Activated CD4-positive, alpha-beta memory T cell treated with anti-CD3 and anti-CD28 coated beads, Interleukin-2, amount 10 ng/mL, durations not matched to agents 7 days and 5 days (primary cell): ENCODE data around the gene C2CD2. TPM values are rescaled to one million over a fixed set of nuclear protein-coding genes. Genes with fewer than 3 reads are reported as not detected.

ENCODE experiments used
- CTCF ChIA-PET: fragments of 350-600 bp; sonication (Branson Sonifier 250); formaldehyde crosslinking; loops from one replicate; lab custom pipeline; 2021; ENCODE audit warnings: antibody characterized with exemption, inconsistent platforms; lab: Charles Lee
- POLR2A ChIA-PET: fragments of 350-600 bp; sonication (Branson Sonifier 250); formaldehyde crosslinking; loops from one replicate; lab custom pipeline; 2021; ENCODE audit warnings: antibody characterized with exemption; lab: Charles Lee
- DNase-seq: peaks from one replicate; pipeline ENCODE4 v3.0.0-alpha.2; 2020
- H3K27ac Mint-ChIP-seq: one replicate; pipeline ENCODE4 v1.8.0; 2021; ENCODE audit warnings: mild to moderate bottlenecking, mixed read lengths
- H3K27me3 Mint-ChIP-seq: one replicate; pipeline ENCODE4 v1.8.0; 2021; ENCODE audit warnings: mixed read lengths
- H3K36me3 Mint-ChIP-seq: one replicate; pipeline ENCODE4 v1.8.0; 2021; ENCODE audit warnings: low read depth, mixed read lengths
- H3K4me1 Mint-ChIP-seq: one replicate; pipeline ENCODE4 v1.8.0; 2021; ENCODE audit warnings: mixed read lengths
- H3K4me3 Mint-ChIP-seq: one replicate; pipeline ENCODE4 v1.8.0; 2021; ENCODE audit warnings: mild to moderate bottlenecking, mixed read lengths
- H3K9me3 Mint-ChIP-seq: one replicate; pipeline ENCODE4 v1.8.0; 2021; ENCODE audit warnings: mixed read lengths
- total RNA-seq, 2 experiments: library from RNA; stranded (reverse); gene quantifications; one replicate each; pipeline ENCODE4 v1.2.3, GENCODE V29; 2021

Gene C2CD2
- total RNA-seq, 2 experiments from 2014 or later, result 5.1 to 6.3 TPM

- Mint-ChIP-seq H3K27me3 (peaks cover 12% of the 10 kb centered on the region), H3K36me3 (peaks cover 4% of the 10 kb centered on the region), H3K4me1 (no peaks in the 10 kb centered on the region), H3K4me3 (no peak overlapping the region), H3K27ac (no peak overlapping the region), H3K9me3 (peaks cover 2% of the 10 kb centered on the region)
- POLR2A ChIA-PET, result no interaction called here
- no peak for DNase-seq
- CTCF ChIA-PET, result no interaction called here
Measured at GRCh38 chr21:41985662-41986416, 32.0 kb upstream of the C2CD2 start.

GRCh38 chr21:41983229-41983628 is 29.4 kb upstream of the C2CD2 start:
- Mint-ChIP-seq H3K9me3 (peaks cover 10% of the 10 kb centered on the region), H3K27ac (no peak overlapping the region), H3K4me1 (no peaks in the 10 kb centered on the region), H3K4me3 (no peak overlapping the region), H3K27me3 (peaks cover 16% of the 10 kb centered on the region), H3K36me3 (peaks cover 5% of the 10 kb centered on the region)
- CTCF ChIA-PET, result no interaction called here
- POLR2A ChIA-PET, result no interaction called here
- no peak for DNase-seq

GRCh38 chr21:41980561-41980960 is 26.7 kb upstream of the C2CD2 start:
- Mint-ChIP-seq H3K27me3 (peaks cover 16% of the 10 kb centered on the region), H3K4me3 (no peak overlapping the region), H3K9me3 (peaks cover 10% of the 10 kb centered on the region), H3K4me1 (no peaks in the 10 kb centered on the region), H3K27ac (no peak overlapping the region), H3K36me3 (peaks cover 5% of the 10 kb centered on the region)
- DNase-seq, result no peak
- ChIA-PET CTCF (no interaction called here), POLR2A (no interaction called here)

- peaks cover 16% of the 10 kb centered on the region for H3K27me3 Mint-ChIP-seq
- H3K4me3 Mint-ChIP-seq, result no peak overlapping the region
- peaks cover 10% of the 10 kb centered on the region for H3K9me3 Mint-ChIP-seq
- peaks cover 5% of the 10 kb centered on the region for H3K36me3 Mint-ChIP-seq
- H3K27ac Mint-ChIP-seq, result no peak overlapping the region
- ChIA-PET CTCF (no interaction called here), POLR2A (no interaction called here)
- H3K4me1 Mint-ChIP-seq, result peaks cover under 1% of the 10 kb centered on the region
- no peak for DNase-seq
Measured at GRCh38 chr21:41979751-41980369, 26.0 kb upstream of the C2CD2 start.

- Mint-ChIP-seq H3K27me3 (peaks cover 16% of the 10 kb centered on the region), H3K9me3 (peaks cover 10% of the 10 kb centered on the region), H3K36me3 (peaks cover 5% of the 10 kb centered on the region), H3K4me3 (no peak overlapping the region), H3K4me1 (peaks cover 3% of the 10 kb centered on the region), H3K27ac (no peak overlapping the region)
- ChIA-PET CTCF (no interaction called here), POLR2A (no interaction called here)
- DNase-seq, result no peak
Measured at GRCh38 chr21:41979335-41979734, 25.5 kb upstream of the C2CD2 start.

GRCh38 chr21:41977034-41977950 is 23.5 kb upstream of the C2CD2 start:
- Mint-ChIP-seq H3K9me3 (peaks cover 8% of the 10 kb centered on the region), H3K4me1 (peaks cover 7% of the 10 kb centered on the region), H3K36me3 (peaks cover 3% of the 10 kb centered on the region), H3K27me3 (peaks cover 8% of the 10 kb centered on the region), H3K4me3 (no peak overlapping the region), H3K27ac (no peak overlapping the region)
- ChIA-PET CTCF (no interaction called here), POLR2A (no interaction called here)
- DNase-seq, result no peak

- Mint-ChIP-seq H3K9me3 (peaks cover 8% of the 10 kb centered on the region), H3K4me1 (peaks cover 7% of the 10 kb centered on the region), H3K4me3 (no peak overlapping the region), H3K27ac (no peak overlapping the region), H3K36me3 (peaks cover 3% of the 10 kb centered on the region), H3K27me3 (peaks cover 6% of the 10 kb centered on the region)
- no peak for DNase-seq
- CTCF ChIA-PET, result no interaction called here
- POLR2A ChIA-PET, result no interaction called here
Measured at GRCh38 chr21:41976611-41977010, 22.8 kb upstream of the C2CD2 start.

GRCh38 chr21:41975391-41976272 is 21.8 kb upstream of the C2CD2 start:
- H3K27ac Mint-ChIP-seq, result no peak overlapping the region
- DNase-seq, result peak; percentile 5
- peaks cover 7% of the 10 kb centered on the region for H3K4me1 Mint-ChIP-seq
- H3K9me3 Mint-ChIP-seq, result peaks cover 8% of the 10 kb centered on the region
- peaks cover 4% of the 10 kb centered on the region for H3K27me3 Mint-ChIP-seq
- POLR2A ChIA-PET, result no interaction called here
- no peak overlapping the region for H3K4me3 Mint-ChIP-seq
- H3K36me3 Mint-ChIP-seq, result peaks cover 3% of the 10 kb centered on the region
- CTCF ChIA-PET, result no interaction called here

- DNase-seq, result peak; percentile 11
- H3K36me3 Mint-ChIP-seq, result peaks cover 3% of the 10 kb centered on the region
- H3K27ac Mint-ChIP-seq, result no peak overlapping the region
- ChIA-PET POLR2A (no interaction called here), CTCF (no interaction called here)
- no peak overlapping the region for H3K4me3 Mint-ChIP-seq
- H3K4me1 Mint-ChIP-seq, result peaks cover 7% of the 10 kb centered on the region
- H3K9me3 Mint-ChIP-seq, result peaks cover 8% of the 10 kb centered on the region
- H3K27me3 Mint-ChIP-seq, result peaks cover 3% of the 10 kb centered on the region
Measured at GRCh38 chr21:41974752-41975053, 20.9 kb upstream of the C2CD2 start.

- DNase-seq, result peak; percentile 14
- ChIA-PET CTCF (no interaction called here), POLR2A (no interaction called here)
- no peaks in the 10 kb centered on the region for H3K36me3 Mint-ChIP-seq
- H3K27ac Mint-ChIP-seq, result no peak overlapping the region
- no peak overlapping the region for H3K4me3 Mint-ChIP-seq
- H3K27me3 Mint-ChIP-seq, result no peaks in the 10 kb centered on the region
- H3K9me3 Mint-ChIP-seq, result peaks cover 2% of the 10 kb centered on the region
- H3K4me1 Mint-ChIP-seq, result peaks cover 7% of the 10 kb centered on the region
Measured at GRCh38 chr21:41973861-41974751, 20.3 kb upstream of the C2CD2 start.

- H3K4me1 Mint-ChIP-seq, result peaks cover 7% of the 10 kb centered on the region
- no peaks in the 10 kb centered on the region for H3K27me3 Mint-ChIP-seq
- no peaks in the 10 kb centered on the region for H3K36me3 Mint-ChIP-seq
- CTCF ChIA-PET, result no interaction called here
- peak; percentile 14 for DNase-seq
- no peak overlapping the region for H3K27ac Mint-ChIP-seq
- POLR2A ChIA-PET, result no interaction called here
- H3K9me3 Mint-ChIP-seq, result no peaks in the 10 kb centered on the region
- no peak overlapping the region for H3K4me3 Mint-ChIP-seq
Measured at GRCh38 chr21:41973427-41973831, 19.6 kb upstream of the C2CD2 start.
